OCI-LY1 (cell line): ENCODE results near the gene MRPL54.

ENCODE experiments used
- H2AFZ ChIP-seq: fragments of 200-600 bp; sonication (generic), shearing (Covaris generic); 2 replicates; pipeline ENCODE4 v1.6.0; 2014; ENCODE audit warnings: antibody characterized with exemption, mild to moderate bottlenecking, low read length
- H3F3A ChIP-seq: fragments of 200-600 bp; sonication (generic), shearing (Covaris generic); 2 replicates; pipeline ENCODE4 v1.6.0; 2014; ENCODE audit warnings: mild to moderate bottlenecking, antibody characterized with exemption, low read length, moderate library complexity; ENCODE audit not compliant: insufficient read depth
- H3K27ac ChIP-seq: fragments of 200-600 bp; sonication (generic); 2 replicates; pipeline ENCODE4 v1.5.1; 2014; ENCODE audit warnings: low read length, mixed run types, mild to moderate bottlenecking, low read depth; ENCODE audit not compliant: poor library complexity, severe bottlenecking
- H3K27me3 ChIP-seq: fragments of 200-600 bp; sonication (generic); 2 replicates; pipeline ENCODE4 v1.6.0; 2014; ENCODE audit warnings: antibody characterized with exemption, mild to moderate bottlenecking, low read length, moderate library complexity; ENCODE audit not compliant: insufficient read depth
- H3K36me3 ChIP-seq: fragments of 200-600 bp; sonication (generic); 2 replicates; pipeline ENCODE4 v1.6.1; 2014; ENCODE audit warnings: mild to moderate bottlenecking, antibody characterized with exemption, low read length, moderate library complexity, mixed read lengths; ENCODE audit not compliant: insufficient read depth
- H3K4me1 ChIP-seq: fragments of 200-600 bp; sonication (generic); 2 replicates; pipeline ENCODE4 v1.5.1; 2014; ENCODE audit warnings: mild to moderate bottlenecking, low read length, moderate library complexity; ENCODE audit not compliant: insufficient read depth, severe bottlenecking
- H3K4me2 ChIP-seq: fragments of 200-600 bp; sonication (generic), shearing (Covaris generic); 2 replicates; pipeline ENCODE4 v1.6.1; 2014; ENCODE audit warnings: low read length
- H3K4me3 ChIP-seq: fragments of 200-600 bp; sonication (generic); 2 replicates; pipeline ENCODE4 v1.5.1; 2014; ENCODE audit warnings: low read length, low read depth, mild to moderate bottlenecking, mixed read lengths; ENCODE audit not compliant: poor library complexity, severe bottlenecking
- H3K79me2 ChIP-seq: fragments of 200-600 bp; shearing (Covaris generic); 2 replicates; pipeline ENCODE4 v1.6.1; 2016; ENCODE audit warnings: mixed run types, low read length, mixed read lengths; ENCODE audit not compliant: insufficient read depth
- H3K9ac ChIP-seq: fragments of 200-600 bp; sonication (generic), shearing (Covaris generic); 2 replicates; pipeline ENCODE4 v1.6.1; 2014; ENCODE audit warnings: mild to moderate bottlenecking, low read length, mixed read lengths
- H3K9me2 ChIP-seq: fragments of 200-600 bp; sonication (generic), shearing (Covaris generic); 2 replicates; pipeline ENCODE4 v1.6.1; 2014; ENCODE audit warnings: low read depth, mild to moderate bottlenecking, low read length, mixed read lengths
- H3K9me3 ChIP-seq: fragments of 200-600 bp; shearing (Covaris generic); 2 replicates; pipeline ENCODE4 v1.6.1; 2014; ENCODE audit warnings: low read length, mixed read lengths
- H4K20me1 ChIP-seq: fragments of 200-600 bp; sonication (generic), shearing (Covaris generic); 2 replicates; pipeline ENCODE4 v1.6.0; 2016; ENCODE audit warnings: mild to moderate bottlenecking, low read length; ENCODE audit not compliant: insufficient read depth
- EZH2 ChIP-seq: fragments of 200-600 bp; sonication (generic), shearing (Covaris generic); IDR thresholded peaks from 2 replicates; pipeline ENCODE4 v1.8.0; 2017; ENCODE audit warnings: borderline replicate concordance, mixed run types, mild to moderate bottlenecking, antibody characterized with exemption, low read length, moderate library complexity, mixed read lengths
- TF ChIP-seq, protein P1 (sequence below): fragments of 200-600 bp; sonication (generic), shearing (Covaris generic); IDR thresholded peaks from 2 replicates; pipeline ENCODE4 v1.5.1; 2017; ENCODE audit warnings: mild to moderate bottlenecking, antibody characterized with exemption, low read length, moderate library complexity, mixed read lengths

MRPL54 gene

DNA sequence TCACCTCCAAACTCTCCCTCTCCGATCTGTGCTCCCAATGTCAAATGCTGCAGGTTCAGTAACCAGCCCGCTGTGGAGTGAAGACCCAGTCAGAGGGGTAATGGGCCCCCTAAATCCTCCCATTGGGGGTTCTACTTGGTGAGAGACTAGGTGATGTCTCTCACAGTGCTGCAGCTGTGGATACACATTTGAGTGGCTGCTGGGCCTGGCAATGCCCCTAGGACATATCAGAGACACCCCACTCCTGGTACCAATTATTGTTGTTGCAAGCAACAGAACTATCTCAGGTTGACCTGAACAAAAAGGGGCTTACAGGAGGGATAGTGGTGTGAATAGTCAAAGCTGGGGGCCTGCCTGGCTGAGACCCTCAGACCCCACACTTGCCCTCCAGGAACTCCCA is 19.1 kb downstream of the MRPL54 start:
- Histone ChIP-seq H3F3A (no peaks in the 10 kb centered on the region), H3K4me1 (no peaks in the 10 kb centered on the region), H3K9me2 (no peaks in the 10 kb centered on the region), H3K4me3 (no peak overlapping the region), H3K27me3 (peaks cover 8% of the 10 kb centered on the region; the same call in 1 of the 2 replicates), H3K79me2 (no peaks in the 10 kb centered on the region), H4K20me1 (no peaks in the 10 kb centered on the region), H3K9ac (no peak overlapping the region), H3K36me3 (no peaks in the 10 kb centered on the region; the same call in 1 of the 2 replicates), H3K9me3 (peaks cover 13% of the 10 kb centered on the region), H3K4me2 (no peak overlapping the region), H2AFZ (no peak overlapping the region), H3K27ac (no peak overlapping the region)
- TF ChIP-seq, protein P1, sequence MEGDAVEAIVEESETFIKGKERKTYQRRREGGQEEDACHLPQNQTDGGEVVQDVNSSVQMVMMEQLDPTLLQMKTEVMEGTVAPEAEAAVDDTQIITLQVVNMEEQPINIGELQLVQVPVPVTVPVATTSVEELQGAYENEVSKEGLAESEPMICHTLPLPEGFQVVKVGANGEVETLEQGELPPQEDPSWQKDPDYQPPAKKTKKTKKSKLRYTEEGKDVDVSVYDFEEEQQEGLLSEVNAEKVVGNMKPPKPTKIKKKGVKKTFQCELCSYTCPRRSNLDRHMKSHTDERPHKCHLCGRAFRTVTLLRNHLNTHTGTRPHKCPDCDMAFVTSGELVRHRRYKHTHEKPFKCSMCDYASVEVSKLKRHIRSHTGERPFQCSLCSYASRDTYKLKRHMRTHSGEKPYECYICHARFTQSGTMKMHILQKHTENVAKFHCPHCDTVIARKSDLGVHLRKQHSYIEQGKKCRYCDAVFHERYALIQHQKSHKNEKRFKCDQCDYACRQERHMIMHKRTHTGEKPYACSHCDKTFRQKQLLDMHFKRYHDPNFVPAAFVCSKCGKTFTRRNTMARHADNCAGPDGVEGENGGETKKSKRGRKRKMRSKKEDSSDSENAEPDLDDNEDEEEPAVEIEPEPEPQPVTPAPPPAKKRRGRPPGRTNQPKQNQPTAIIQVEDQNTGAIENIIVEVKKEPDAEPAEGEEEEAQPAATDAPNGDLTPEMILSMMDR = no peak
- TF ChIP-seq EZH2 = no peak

DNA sequence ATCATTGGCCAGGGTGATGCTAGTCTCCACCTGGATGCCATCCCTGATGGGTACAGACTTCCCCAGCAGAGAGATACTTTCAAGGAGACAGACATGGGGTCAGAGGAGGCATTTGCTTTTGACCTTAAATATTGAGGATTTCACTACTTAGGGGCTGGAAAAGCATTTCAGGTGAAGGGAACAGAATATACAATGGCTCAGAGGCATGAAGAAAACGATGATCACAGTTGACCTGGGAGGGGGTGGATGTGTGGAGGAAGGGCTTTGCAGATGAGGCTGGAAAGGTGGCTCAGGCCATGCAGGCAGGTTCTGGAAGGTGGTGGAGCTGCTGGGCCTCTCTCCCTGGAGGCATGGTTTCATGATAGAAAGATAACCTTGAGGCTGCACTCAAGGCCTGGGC is 19.8 kb downstream of the MRPL54 start:
- H3K4me3 ChIP-seq = no peak overlapping the region
- no peak overlapping the region for H3K4me2 ChIP-seq
- no peak overlapping the region for H3K27ac ChIP-seq
- H3K79me2 ChIP-seq = no peaks in the 10 kb centered on the region
- H3K9me2 ChIP-seq = no peaks in the 10 kb centered on the region
- H3F3A ChIP-seq = no peaks in the 10 kb centered on the region
- H2AFZ ChIP-seq = no peak overlapping the region
- no peak overlapping the region for H3K9ac ChIP-seq
- peaks cover 13% of the 10 kb centered on the region for H3K9me3 ChIP-seq
- no peaks in the 10 kb centered on the region for H3K4me1 ChIP-seq
- H4K20me1 ChIP-seq = no peaks in the 10 kb centered on the region
- TF ChIP-seq, protein P1 = no peak
- no peak for TF ChIP-seq EZH2
- peaks cover 8% of the 10 kb centered on the region; the same call in 1 of the 2 replicates for H3K27me3 ChIP-seq
- H3K36me3 ChIP-seq = no peaks in the 10 kb centered on the region; the same call in 1 of the 2 replicates

DNA sequence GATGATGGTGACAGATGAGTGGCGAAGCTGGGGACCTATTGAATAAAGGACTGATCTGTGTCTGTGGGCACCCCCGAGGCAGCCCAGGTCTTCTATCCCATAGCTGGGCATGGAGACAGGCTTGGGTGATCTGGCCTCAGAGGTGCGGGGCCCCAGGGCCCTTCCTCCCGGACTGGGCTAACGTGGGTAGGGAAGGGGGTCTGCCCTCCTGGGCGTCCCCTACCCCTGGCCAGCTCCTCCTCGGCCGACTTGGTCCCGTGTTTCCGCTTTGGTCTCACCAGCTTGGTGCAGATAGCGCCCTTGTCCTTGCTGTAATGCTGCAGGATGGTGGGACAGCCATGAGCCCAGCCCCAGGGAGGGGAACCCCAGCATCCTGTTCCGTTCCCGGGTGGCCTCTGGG is 20.4 kb downstream of the MRPL54 start:
- Histone ChIP-seq H3K9ac (no peak overlapping the region), H3F3A (no peaks in the 10 kb centered on the region), H3K27ac (no peak overlapping the region), H3K79me2 (no peaks in the 10 kb centered on the region), H3K4me3 (no peak overlapping the region), H3K9me3 (peaks cover 13% of the 10 kb centered on the region), H3K9me2 (no peaks in the 10 kb centered on the region), H3K36me3 (no peaks in the 10 kb centered on the region; the same call in 1 of the 2 replicates), H3K27me3 (peaks cover 8% of the 10 kb centered on the region; the same call in 1 of the 2 replicates), H3K4me2 (no peak overlapping the region), H2AFZ (no peak overlapping the region), H4K20me1 (no peaks in the 10 kb centered on the region), H3K4me1 (no peaks in the 10 kb centered on the region)
- TF ChIP-seq, protein P1 = no peak
- TF ChIP-seq EZH2 = no peak
